CD14-positive monocyte (primary cell): ENCODE measurements around the gene CA5A. TPM values are rescaled to one million over a fixed set of nuclear protein-coding genes. Genes with fewer than 3 reads are reported as not detected.
A peak's percentile ranks its signal among the peaks of the same experiment; 100 is the strongest.
"Not testable (repeated sequence)": the region's sequence is repeated elsewhere in the genome, so short reads cannot be mapped to it uniquely, and the experiment has no call there.

Experiments
- DNase-seq, 3 donors: peaks; one replicate each; pipeline ENCODE4 v3.0.0-alpha.2; 2011 to 2022
- H2AFZ ChIP-seq: 2 replicates; pipeline ENCODE4 v1.6.0; 2012; ENCODE audit warnings: mild to moderate bottlenecking, low read depth, low read length, inconsistent platforms; ENCODE audit not compliant: insufficient read depth, poor library complexity, severe bottlenecking
- H3K27ac ChIP-seq, 2 donors: 1 replicate in 1 of 2; 2 replicates in 1 of 2; pipeline ENCODE4 v1.5.1; 2012 to 2013; ENCODE audit warnings: low read length in 2 of 2, control low read depth in 1 of 2, inconsistent platforms in 1 of 2, low read depth in 1 of 2, mild to moderate bottlenecking in 1 of 2
- H3K27me3 ChIP-seq, 2 donors: one replicate each; pipeline versions ENCODE4 v1.6.0 to v1.6.1; 2011 to 2013; ENCODE audit warnings: low read length in 2 of 2; ENCODE audit not compliant: control insufficient read depth in 2 of 2, insufficient read depth in 2 of 2
- H3K36me3 ChIP-seq, 2 donors: replicated peaks in 1 of 2; 1 replicate in 1 of 2; 2 replicates in 1 of 2; pipeline versions ENCODE4 v1.5.1 to v1.6.1; 2012 to 2013; ENCODE audit warnings: low read length in 2 of 2, control low read depth in 1 of 2, inconsistent platforms in 1 of 2, mild to moderate bottlenecking in 1 of 2; ENCODE audit not compliant: insufficient read depth in 2 of 2, control insufficient read depth in 1 of 2
- H3K4me1 ChIP-seq, 2 donors: 1 replicate in 1 of 2; 2 replicates in 1 of 2; pipeline versions ENCODE4 v1.5.1 to v1.6.1; 2012 to 2013; ENCODE audit warnings: low read length in 2 of 2, control low read depth in 1 of 2, inconsistent platforms in 1 of 2, mild to moderate bottlenecking in 1 of 2, moderate library complexity in 1 of 2; ENCODE audit not compliant: insufficient read depth in 2 of 2, control insufficient read depth in 1 of 2
- H3K4me2 ChIP-seq: replicated peaks from 2 replicates; pipeline ENCODE3; 2012; ENCODE audit warnings: low read length, moderate library complexity, mild to moderate bottlenecking; ENCODE audit not compliant: poor library complexity, severe bottlenecking; ENCODE audit errors: extremely low read depth
- H3K4me3 ChIP-seq, 3 experiments: fragments of 200-600 bp in 1 of 3; sonication (generic) in 1 of 3; replicated peaks in 1 of 3; 1 replicate in 2 of 3; 2 replicates in 1 of 3; pipeline ENCODE4 v1.5.1; 2011 to 2013; ENCODE audit warnings: low read length in 3 of 3, mild to moderate bottlenecking in 3 of 3, control low read depth in 2 of 3, low read depth in 2 of 3, inconsistent platforms in 1 of 3, moderate library complexity in 1 of 3
- H3K79me2 ChIP-seq: 2 replicates; pipeline ENCODE4 v1.6.0; 2012; ENCODE audit warnings: mild to moderate bottlenecking, control low read depth, inconsistent platforms, low read length, moderate library complexity; ENCODE audit not compliant: insufficient read depth
- H3K9ac ChIP-seq: 2 replicates; pipeline ENCODE4 v1.6.0; 2017; ENCODE audit warnings: low read length, mild to moderate bottlenecking; ENCODE audit not compliant: insufficient read depth, poor library complexity, severe bottlenecking
- H3K9me3 ChIP-seq, 2 donors: replicated peaks in 1 of 2; 1 replicate in 1 of 2; 2 replicates in 1 of 2; pipeline versions ENCODE4 v1.5.1 to v1.6.1; 2012 to 2013; ENCODE audit warnings: low read length in 2 of 2, control low read depth in 1 of 2; ENCODE audit not compliant: control insufficient read depth in 1 of 2, insufficient read depth in 1 of 2
- H4K20me1 ChIP-seq: 2 replicates; pipeline ENCODE4 v1.6.0; 2012; ENCODE audit warnings: mild to moderate bottlenecking, low read length, control low read depth, moderate library complexity; ENCODE audit not compliant: insufficient read depth
- H3K27ac Mint-ChIP-seq, 7 donors: one replicate each; pipeline ENCODE4 v1.8.0; 2020; ENCODE audit warnings: mild to moderate bottlenecking in 7 of 7, mixed read lengths in 7 of 7, moderate library complexity in 6 of 7, inconsistent platforms in 2 of 7
- H3K27me3 Mint-ChIP-seq, 3 donors: one replicate each; pipeline ENCODE4 v1.8.0; 2021 to 2022; ENCODE audit warnings: low read depth in 3 of 3, mild to moderate bottlenecking in 3 of 3, mixed read lengths in 3 of 3, moderate library complexity in 3 of 3, inconsistent platforms in 1 of 3
- H3K36me3 Mint-ChIP-seq, 2 donors: one replicate each; pipeline ENCODE4 v1.8.0; 2020; ENCODE audit warnings: mixed read lengths in 2 of 2, inconsistent platforms in 1 of 2, mild to moderate bottlenecking in 1 of 2
- H3K4me1 Mint-ChIP-seq: one replicate; pipeline ENCODE4 v1.8.0; 2020; ENCODE audit warnings: mild to moderate bottlenecking, mixed read lengths
- H3K4me3 Mint-ChIP-seq, 2 donors: one replicate each; pipeline ENCODE4 v1.8.0; 2020; ENCODE audit warnings: mild to moderate bottlenecking in 2 of 2, mixed read lengths in 2 of 2, moderate library complexity in 1 of 2
- H3K9me3 Mint-ChIP-seq, 7 donors: one replicate each; pipeline ENCODE4 v1.8.0; 2020 to 2022; ENCODE audit warnings: mixed read lengths in 7 of 7, mild to moderate bottlenecking in 6 of 7, moderate library complexity in 6 of 7, inconsistent platforms in 2 of 7
- WGBS: methylation state at CpG from one replicate; pipeline ENCODE4 v1.1.5; 2013; ENCODE audit warnings: missing lambda C conversion rate; ENCODE audit not compliant: insufficient coverage; 5-methylcytosine and 5-hydroxymethylcytosine counted together
- intact Hi-C, 2 donors: fragments of 100-400 bp; cut with micrococcal nuclease; formaldehyde crosslinking; loops; one replicate each; pipeline versions ENCODE4 v1.15.0 to v1.15.1; 2023
- polyA minus RNA-seq: library from RNA; depleted of rRNA, polyadenylated mRNA; stranded (reverse); fragments of >200 nt; gene quantifications from 2 replicates; pipeline ENCODE4 v1.2.3, GENCODE V29; 2012
- polyA plus RNA-seq, 3 donors: library from polyadenylated mRNA; depleted of rRNA in 1 of 3; unstranded in 2 of 3; stranded (reverse) in 1 of 3; fragments of 300-500 nt in 2 of 3; fragments of >200 nt in 1 of 3; fragmentation: Illumina TruSeq in 2 of 3; gene quantifications; 1 replicate in 2 of 3; 2 replicates in 1 of 3; pipeline ENCODE4 v1.2.3, GENCODE V29; 2012 to 2021
- total RNA-seq, 12 experiments: library from RNA in 1 of 12; stranded (reverse) in 1 of 12; fragments of 120-200 nt in 1 of 12; gene quantifications; one replicate each; pipeline ENCODE4 v1.2.4 and lab custom pipeline; 2013 to 2026; ENCODE audit warnings: mixed read lengths in 6 of 12, inconsistent platforms in 1 of 12
- TF ChIP-seq, protein P1 (sequence below): fragments of 200-600 bp; IDR thresholded peaks from one replicate; pipeline ENCODE4 v1.8.0; 2022; ENCODE audit warnings: antibody characterized with exemption, mild to moderate bottlenecking

CA5A gene
- not detected for total RNA-seq (2013)
- polyA plus RNA-seq = not detected
- not detected in 2 replicates for polyA minus RNA-seq
- 0 to 0.92 (median 0) reads per million in 11 experiments for total RNA-seq (lab: John Stamatoyannopoulos, UW)

DNA sequence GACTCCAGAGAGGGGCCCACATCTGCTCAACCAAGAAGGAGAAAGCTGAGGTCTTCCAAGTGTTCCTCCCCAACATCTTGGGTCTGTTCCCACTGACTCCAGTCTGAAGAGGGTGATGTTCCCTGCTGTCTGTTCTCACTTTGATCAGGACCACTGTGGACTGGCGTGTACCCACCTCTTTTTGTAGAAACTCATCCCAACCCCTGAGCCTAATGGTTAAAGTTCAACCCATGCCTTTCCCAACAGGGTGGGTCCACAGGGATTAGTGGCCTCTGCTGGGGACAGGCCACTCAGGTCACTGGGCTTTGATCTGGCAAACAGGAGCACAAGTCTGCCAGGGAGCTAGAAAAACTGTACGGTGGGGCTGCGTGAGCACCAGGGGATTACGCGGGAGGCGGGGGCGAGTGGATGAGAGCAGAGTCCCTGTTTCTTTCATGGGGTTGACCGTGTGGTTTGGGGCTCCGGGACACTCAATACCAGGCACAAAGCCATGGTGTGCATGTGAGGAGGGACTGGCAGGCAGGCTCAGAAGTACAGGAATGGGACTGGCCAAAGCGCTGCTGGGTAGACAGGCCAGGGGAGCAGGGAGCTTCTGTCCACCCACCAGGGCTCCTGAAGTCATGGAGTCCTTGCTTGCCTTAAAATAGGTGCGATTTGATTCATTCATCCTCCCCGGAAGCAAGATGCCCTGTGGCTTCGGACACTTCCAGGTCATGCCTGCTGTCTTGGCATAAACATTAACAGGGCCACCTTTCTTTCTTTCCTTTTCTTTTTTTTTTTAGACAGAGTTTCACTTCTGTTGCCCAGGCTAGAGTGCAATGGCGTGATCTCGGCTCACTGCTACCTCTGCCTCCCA is at the start of gene CA5A:
Gene CA5A (minus strand): TSS at position 155 of the 856 bp plus-strand sequence. CDS start 79 bp downstream, at position 76.
- intact Hi-C loops = loop anchor here in 1 of 2 donors (10.0 kb wide), 1 partner anchor 498 kb away; no protein-coding TSS in a partner anchor
- Histone ChIP-seq H3K4me1 (no peaks in the 10 kb centered on the region), H3K79me2 (no peaks in the 10 kb centered on the region), H3K4me2 (no peak within 1 kb of the TSS), H3K9ac (no peak within 1 kb of the TSS), H3K36me3 (no peaks in the 10 kb centered on the region), H3K27me3 (no peaks in the 10 kb centered on the region), H3K27ac (no peak within 1 kb of the TSS), H3K9me3 (no peaks in the 10 kb centered on the region), H2AFZ (no peak within 1 kb of the TSS), H3K4me3 (no peak within 1 kb of the TSS), H4K20me1 (no peaks in the 10 kb centered on the region)
- Mint-ChIP-seq H3K27me3 (peaks cover 5 to 11% (median 9%) of the 10 kb centered on the region in 3 donors), H3K36me3 (no peaks in the 10 kb centered on the region), H3K4me3 (no peak within 1 kb of the TSS), H3K4me1 (peaks cover 3% of the 10 kb centered on the region), H3K27ac (peak within 1 kb of the TSS in 2 of 7 donors; percentile 29 to 30), H3K9me3 (peaks cover 0 to 3% (median 0%) of the 10 kb centered on the region in 7 donors)
- 93% methylated on average over 12 of the region's 15 CpGs for WGBS
- TF ChIP-seq, protein P1, sequence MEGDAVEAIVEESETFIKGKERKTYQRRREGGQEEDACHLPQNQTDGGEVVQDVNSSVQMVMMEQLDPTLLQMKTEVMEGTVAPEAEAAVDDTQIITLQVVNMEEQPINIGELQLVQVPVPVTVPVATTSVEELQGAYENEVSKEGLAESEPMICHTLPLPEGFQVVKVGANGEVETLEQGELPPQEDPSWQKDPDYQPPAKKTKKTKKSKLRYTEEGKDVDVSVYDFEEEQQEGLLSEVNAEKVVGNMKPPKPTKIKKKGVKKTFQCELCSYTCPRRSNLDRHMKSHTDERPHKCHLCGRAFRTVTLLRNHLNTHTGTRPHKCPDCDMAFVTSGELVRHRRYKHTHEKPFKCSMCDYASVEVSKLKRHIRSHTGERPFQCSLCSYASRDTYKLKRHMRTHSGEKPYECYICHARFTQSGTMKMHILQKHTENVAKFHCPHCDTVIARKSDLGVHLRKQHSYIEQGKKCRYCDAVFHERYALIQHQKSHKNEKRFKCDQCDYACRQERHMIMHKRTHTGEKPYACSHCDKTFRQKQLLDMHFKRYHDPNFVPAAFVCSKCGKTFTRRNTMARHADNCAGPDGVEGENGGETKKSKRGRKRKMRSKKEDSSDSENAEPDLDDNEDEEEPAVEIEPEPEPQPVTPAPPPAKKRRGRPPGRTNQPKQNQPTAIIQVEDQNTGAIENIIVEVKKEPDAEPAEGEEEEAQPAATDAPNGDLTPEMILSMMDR = no peak
- no peak for DNase-seq

DNA sequence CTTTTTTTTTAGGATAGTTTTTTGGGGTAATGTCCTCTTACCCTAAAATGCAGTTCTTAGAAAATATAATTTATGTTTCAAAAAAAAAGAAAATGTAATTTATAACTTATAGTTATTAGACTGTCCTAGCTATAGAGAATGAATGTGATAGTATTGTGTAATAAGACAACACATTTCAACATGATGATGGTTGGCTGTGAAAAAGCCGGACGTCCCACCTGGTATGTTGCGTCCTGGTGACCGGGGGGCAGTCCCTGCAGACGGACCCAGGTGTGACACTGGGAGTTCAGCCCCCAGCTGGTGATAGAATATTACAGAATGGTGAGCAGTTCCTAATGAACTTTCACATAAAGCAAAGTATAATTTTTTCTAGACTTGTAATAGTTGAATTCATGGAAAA is 49.2 kb upstream of the CA5A start:
- Mint-ChIP-seq H3K27ac (peak overlapping the region in 4 of 7 donors; percentile 25 to 92 (median 42)), H3K36me3 (peaks cover 70 to 81% of the 10 kb centered on the region in 2 donors)
- not testable (repeated sequence) for H3K9me3 ChIP-seq

More for the DNA sequence above, 49.2 kb upstream of the CA5A start:
- H2AFZ ChIP-seq, H3K4me3 Mint-ChIP-seq, H3K4me1 Mint-ChIP-seq, H3K27ac ChIP-seq, H3K4me2 ChIP-seq, H3K27me3 Mint-ChIP-seq, H3K4me3 ChIP-seq, H3K4me1 ChIP-seq, H3K9ac ChIP-seq, DNase-seq, H3K79me2 ChIP-seq, H3K9me3 Mint-ChIP-seq, H4K20me1 ChIP-seq, H3K27me3 ChIP-seq: not testable (repeated sequence)
- intact Hi-C loops = loop anchor here in 1 of 2 donors (5.0 kb wide), 1 partner anchor 33 kb away; the partner anchor contains the start of gene BANP
- H3K36me3 ChIP-seq = peaks cover 31 to 70% of the 10 kb centered on the region in 2 donors
- no CpG with 5 or more reads among the region's 5 CpGs for WGBS
